Hepatocyte (in vitro differentiated cells): ENCODE data around the gene MICAL3. TPM values are rescaled to one million over a fixed set of nuclear protein-coding genes. Genes with fewer than 3 reads are reported as not detected.

Source experiments
- DNase-seq: peaks from one replicate; pipeline ENCODE4 v3.0.0-alpha.2; 2016; ENCODE audit warnings: low spot score
- H2AFZ ChIP-seq: fragments of 200-600 bp; sonication (generic); 2 replicates; pipeline ENCODE4 v1.6.0; 2016; ENCODE audit warnings: antibody characterized with exemption, mild to moderate bottlenecking
- H3K27ac ChIP-seq: fragments of 200-600 bp; sonication (generic); 2 replicates; pipeline ENCODE4 v1.5.1; 2016; ENCODE audit warnings: mild to moderate bottlenecking
- H3K27me3 ChIP-seq: fragments of 200-600 bp; sonication (generic); 2 replicates; pipeline ENCODE4 v1.6.1; 2016
- H3K36me3 ChIP-seq: fragments of 200-600 bp; sonication (generic); replicated peaks from 2 replicates; pipeline ENCODE4 v1.5.1; 2016; ENCODE audit warnings: low read depth; ENCODE audit not compliant: insufficient read depth
- H3K4me1 ChIP-seq: fragments of 200-600 bp; sonication (generic); 2 replicates; pipeline ENCODE4 v1.5.1; 2016; ENCODE audit warnings: mild to moderate bottlenecking, moderate library complexity; ENCODE audit not compliant: insufficient read depth
- H3K4me2 ChIP-seq: fragments of 200-600 bp; sonication (generic); 2 replicates; pipeline ENCODE4 v1.6.0; 2016
- H3K4me3 ChIP-seq: fragments of 200-600 bp; sonication (generic); 2 replicates; pipeline ENCODE4 v1.5.1; 2016; ENCODE audit warnings: mild to moderate bottlenecking
- H3K79me2 ChIP-seq: fragments of 200-600 bp; sonication (generic); 2 replicates; pipeline ENCODE4 v1.6.0; 2017; ENCODE audit warnings: mild to moderate bottlenecking
- H3K9me2 ChIP-seq: fragments of 200-600 bp; sonication (generic); replicated peaks from 2 replicates; pipeline ENCODE4 v1.6.0; 2017; ENCODE audit warnings: mild to moderate bottlenecking; ENCODE audit not compliant: insufficient read depth
- H3K9me3 ChIP-seq: fragments of 200-600 bp; sonication (generic); 2 replicates; pipeline ENCODE4 v1.5.1; 2016; ENCODE audit warnings: low read depth, mild to moderate bottlenecking
- H4K20me1 ChIP-seq: fragments of 200-600 bp; sonication (generic); 2 replicates; pipeline ENCODE4 v1.6.0; 2016; ENCODE audit warnings: mild to moderate bottlenecking; ENCODE audit not compliant: insufficient read depth, poor library complexity, severe bottlenecking
- CTCF ChIP-seq: fragments of 200-600 bp; sonication (generic); IDR thresholded peaks from 2 replicates; pipeline ENCODE4 v1.5.1; 2016; ENCODE audit warnings: antibody characterized with exemption, mild to moderate bottlenecking; ENCODE audit not compliant: poor library complexity
- EZH2 ChIP-seq: fragments of 200-600 bp; sonication (generic); IDR thresholded peaks from 2 replicates; pipeline ENCODE4 v1.6.1; 2016; ENCODE audit warnings: antibody characterized with exemption, mild to moderate bottlenecking, borderline replicate concordance
- EZH2phosphoT487 ChIP-seq: fragments of 200-600 bp; sonication (generic); IDR thresholded peaks from one replicate; pipeline ENCODE4 v1.6.1; 2018; ENCODE audit warnings: antibody characterized with exemption, mild to moderate bottlenecking, low read depth, moderate library complexity; ENCODE audit not compliant: unreplicated experiment, severe bottlenecking
- WGBS: methylation state at CpG from one replicate; pipeline ENCODE4 v1.1.6; 2016; ENCODE audit warnings: low lambda C conversion rate; ENCODE audit errors: missing lambda C conversion rate; 5-methylcytosine and 5-hydroxymethylcytosine counted together
- polyA plus RNA-seq: library from polyadenylated mRNA; unstranded; fragments of >200 nt; fragmentation: Nextera tagmentation; extraction: Ambion mirVana; gene quantifications from 2 replicates; pipeline ENCODE4 v1.2.1, GENCODE V29; 2016
- total RNA-seq: library from RNA; depleted of rRNA; stranded (reverse); fragments of >200 nt; gene quantifications from 2 replicates; pipeline ENCODE4 v1.2.3, GENCODE V29; 2014

MICAL3 gene
- total and polyA plus RNA-seq, 2 experiments from 2014 or later = 4.6 to 22.7 TPM

- H4K20me1 ChIP-seq = peaks cover 12% of the 10 kb centered on the region
- H3K9me2 ChIP-seq = no peaks in the 10 kb centered on the region
- no peaks in the 10 kb centered on the region for H3K9me3 ChIP-seq
- no peaks in the 10 kb centered on the region for H3K27me3 ChIP-seq
- no peak overlapping the region for H3K4me2 ChIP-seq
- H3K27ac ChIP-seq = no peak overlapping the region
- TF ChIP-seq EZH2 = no peak
- DNase-seq = no peak
- H3K4me3 ChIP-seq = no peak overlapping the region
- no peaks in the 10 kb centered on the region for H3K36me3 ChIP-seq
- H3K79me2 ChIP-seq = peaks cover 79% of the 10 kb centered on the region
- H2AFZ ChIP-seq = no peak overlapping the region
- peaks cover 14% of the 10 kb centered on the region for H3K4me1 ChIP-seq
Measured at GRCh38 chr22:17927062-17927461, 97.3 kb downstream of the MICAL3 start.

GRCh38 chr22:17926516-17926915 is 97.8 kb downstream of the MICAL3 start:
- no peak overlapping the region for H3K4me2 ChIP-seq
- no peaks in the 10 kb centered on the region for H3K9me2 ChIP-seq
- no peaks in the 10 kb centered on the region for H3K27me3 ChIP-seq
- peaks cover 76% of the 10 kb centered on the region for H3K79me2 ChIP-seq
- peaks cover 19% of the 10 kb centered on the region for H3K4me1 ChIP-seq
- no peak overlapping the region for H2AFZ ChIP-seq
- no peak overlapping the region for H3K27ac ChIP-seq
- H3K9me3 ChIP-seq = no peaks in the 10 kb centered on the region
- DNase-seq = no peak
- no peak overlapping the region for H3K4me3 ChIP-seq
- peaks cover 10% of the 10 kb centered on the region for H4K20me1 ChIP-seq
- WGBS = 96% methylated on average over 7 of the region's 7 CpGs
- TF ChIP-seq EZH2 (no peak), EZH2phosphoT487 (no peak), CTCF (no peak)
- H3K36me3 ChIP-seq = no peaks in the 10 kb centered on the region

- no peak for TF ChIP-seq CTCF
- no peak for TF ChIP-seq EZH2phosphoT487
- no peak for TF ChIP-seq EZH2
- no peak for DNase-seq
- WGBS = 54% methylated on average over 7 of the region's 7 CpGs
- Histone ChIP-seq H3K4me3 (no peak overlapping the region), H3K9me3 (no peaks in the 10 kb centered on the region), H3K27me3 (no peaks in the 10 kb centered on the region), H3K4me2 (peak overlapping the region; percentile 4), H2AFZ (no peak overlapping the region), H4K20me1 (peaks cover 6% of the 10 kb centered on the region), H3K36me3 (no peaks in the 10 kb centered on the region), H3K9me2 (no peaks in the 10 kb centered on the region), H3K27ac (no peak overlapping the region), H3K79me2 (peaks cover 72% of the 10 kb centered on the region), H3K4me1 (peaks cover 30% of the 10 kb centered on the region)
Measured at GRCh38 chr22:17925431-17925841, 98.9 kb downstream of the MICAL3 start.

- Histone ChIP-seq H3K4me3 (no peak overlapping the region), H3K4me2 (no peak overlapping the region), H4K20me1 (peaks cover 6% of the 10 kb centered on the region), H2AFZ (no peak overlapping the region), H3K9me2 (no peaks in the 10 kb centered on the region), H3K4me1 (peaks cover 34% of the 10 kb centered on the region), H3K36me3 (no peaks in the 10 kb centered on the region), H3K27ac (no peak overlapping the region), H3K79me2 (peaks cover 66% of the 10 kb centered on the region), H3K27me3 (no peaks in the 10 kb centered on the region), H3K9me3 (no peaks in the 10 kb centered on the region)
- 87% methylated on average over 4 of the region's 4 CpGs for WGBS
- DNase-seq = no peak
- TF ChIP-seq EZH2 = no peak
- TF ChIP-seq CTCF = no peak
- no peak for TF ChIP-seq EZH2phosphoT487
Measured at GRCh38 chr22:17924735-17925364, 99.5 kb downstream of the MICAL3 start.
